ENCODE data around the gene PLVAP. TPM values are rescaled to one million over a fixed set of nuclear protein-coding genes. Genes with fewer than 3 reads are reported as not detected.

The PLVAP gene
- total and polyA plus RNA-seq, 9 of the 15 experiments (the other 6 are each of a cell fraction or from before 2014, with no cell fraction given): 0.09 to 0.84 (median 0.51) TPM; not detected in 4

DNA sequence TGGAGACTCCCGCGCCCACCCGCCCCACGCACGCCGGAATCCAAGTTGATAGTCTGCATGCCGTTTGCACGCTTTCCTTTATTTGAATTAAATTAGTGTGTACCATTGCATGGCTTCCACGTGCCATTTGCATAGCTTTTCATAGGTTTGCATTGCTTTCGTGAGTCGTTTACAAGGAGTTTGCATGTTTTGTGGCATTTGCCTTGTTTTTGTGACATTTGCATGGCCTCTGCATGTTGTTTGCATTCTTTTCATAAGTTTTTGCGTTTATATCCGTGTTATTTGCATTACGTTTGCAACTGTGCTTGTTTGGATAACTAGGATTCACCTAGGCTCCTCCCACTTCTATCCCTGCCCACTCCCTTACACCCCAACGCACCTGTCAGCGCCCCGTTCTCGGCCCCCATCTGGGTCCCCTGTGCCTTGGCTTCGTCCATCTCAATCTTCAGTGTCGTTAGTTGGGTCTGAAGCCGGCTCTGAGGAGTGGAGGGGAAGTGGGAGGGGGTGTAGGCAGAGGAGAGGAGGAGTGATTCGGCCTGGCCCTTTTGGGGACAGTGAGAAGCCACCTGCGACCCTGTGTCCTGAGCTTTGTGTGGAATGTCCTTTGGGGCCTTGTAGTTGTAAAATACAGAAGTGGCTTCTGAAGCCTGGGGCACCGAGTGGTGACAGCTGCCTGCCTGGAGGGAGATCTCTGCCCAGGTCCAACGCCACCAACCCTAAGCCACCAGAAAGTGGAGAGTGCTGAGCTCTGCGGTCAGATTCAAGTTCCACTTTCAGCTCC is 14.4 kb upstream of the PLVAP start (continued):
- TF ChIP-seq RBM14 (IDR thresholded peaks at IDR 0.05; ENCODE audit: borderline replicate concordance, insufficient read depth, low read depth, low read length): no peak
- TF ChIP-seq, protein P1, sequence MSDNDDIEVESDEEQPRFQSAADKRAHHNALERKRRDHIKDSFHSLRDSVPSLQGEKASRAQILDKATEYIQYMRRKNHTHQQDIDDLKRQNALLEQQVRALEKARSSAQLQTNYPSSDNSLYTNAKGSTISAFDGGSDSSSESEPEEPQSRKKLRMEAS (CRISPR knock-in tag; IDR thresholded peaks at IDR 0.05): peak; percentile 18; the same call in 1 of the 2 replicates
- 0 out of 2 replicates have a peak, but pooled peaks have one; percentile 9 for TF ChIP-seq OTX1 (CRISPR knock-in tag; IDR thresholded peaks at IDR 0.05)
- TF ChIP-seq, protein P2, sequence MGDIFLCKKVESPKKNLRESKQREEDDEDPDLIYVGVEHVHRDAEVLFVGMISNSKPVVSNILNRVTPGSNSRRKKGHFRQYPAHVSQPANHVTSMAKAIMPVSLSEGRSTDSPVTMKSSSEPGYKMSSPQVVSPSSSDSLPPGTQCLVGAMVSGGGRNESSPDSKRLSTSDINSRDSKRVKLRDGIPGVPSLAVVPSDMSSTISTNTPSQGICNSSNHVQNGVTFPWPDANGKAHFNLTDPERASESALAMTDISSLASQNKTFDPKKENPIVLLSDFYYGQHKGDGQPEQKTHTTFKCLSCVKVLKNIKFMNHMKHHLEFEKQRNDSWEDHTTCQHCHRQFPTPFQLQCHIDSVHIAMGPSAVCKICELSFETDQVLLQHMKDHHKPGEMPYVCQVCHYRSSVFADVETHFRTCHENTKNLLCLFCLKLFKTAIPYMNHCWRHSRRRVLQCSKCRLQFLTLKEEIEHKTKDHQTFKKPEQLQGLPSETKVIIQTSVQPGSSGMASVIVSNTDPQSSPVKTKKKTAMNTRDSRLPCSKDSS (IDR thresholded peaks at IDR 0.05; ENCODE audit: low read depth, partially characterized antibody): no peak
- TF ChIP-seq, protein P3, sequence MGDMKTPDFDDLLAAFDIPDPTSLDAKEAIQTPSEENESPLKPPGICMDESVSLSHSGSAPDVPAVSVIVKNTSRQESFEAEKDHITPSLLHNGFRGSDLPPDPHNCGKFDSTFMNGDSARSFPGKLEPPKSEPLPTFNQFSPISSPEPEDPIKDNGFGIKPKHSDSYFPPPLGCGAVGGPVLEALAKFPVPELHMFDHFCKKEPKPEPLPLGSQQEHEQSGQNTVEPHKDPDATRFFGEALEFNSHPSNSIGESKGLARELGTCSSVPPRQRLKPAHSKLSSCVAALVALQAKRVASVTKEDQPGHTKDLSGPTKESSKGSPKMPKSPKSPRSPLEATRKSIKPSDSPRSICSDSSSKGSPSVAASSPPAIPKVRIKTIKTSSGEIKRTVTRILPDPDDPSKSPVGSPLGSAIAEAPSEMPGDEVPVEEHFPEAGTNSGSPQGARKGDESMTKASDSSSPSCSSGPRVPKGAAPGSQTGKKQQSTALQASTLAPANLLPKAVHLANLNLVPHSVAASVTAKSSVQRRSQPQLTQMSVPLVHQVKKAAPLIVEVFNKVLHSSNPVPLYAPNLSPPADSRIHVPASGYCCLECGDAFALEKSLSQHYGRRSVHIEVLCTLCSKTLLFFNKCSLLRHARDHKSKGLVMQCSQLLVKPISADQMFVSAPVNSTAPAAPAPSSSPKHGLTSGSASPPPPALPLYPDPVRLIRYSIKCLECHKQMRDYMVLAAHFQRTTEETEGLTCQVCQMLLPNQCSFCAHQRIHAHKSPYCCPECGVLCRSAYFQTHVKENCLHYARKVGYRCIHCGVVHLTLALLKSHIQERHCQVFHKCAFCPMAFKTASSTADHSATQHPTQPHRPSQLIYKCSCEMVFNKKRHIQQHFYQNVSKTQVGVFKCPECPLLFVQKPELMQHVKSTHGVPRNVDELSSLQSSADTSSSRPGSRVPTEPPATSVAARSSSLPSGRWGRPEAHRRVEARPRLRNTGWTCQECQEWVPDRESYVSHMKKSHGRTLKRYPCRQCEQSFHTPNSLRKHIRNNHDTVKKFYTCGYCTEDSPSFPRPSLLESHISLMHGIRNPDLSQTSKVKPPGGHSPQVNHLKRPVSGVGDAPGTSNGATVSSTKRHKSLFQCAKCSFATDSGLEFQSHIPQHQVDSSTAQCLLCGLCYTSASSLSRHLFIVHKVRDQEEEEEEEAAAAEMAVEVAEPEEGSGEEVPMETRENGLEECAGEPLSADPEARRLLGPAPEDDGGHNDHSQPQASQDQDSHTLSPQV (IDR thresholded peaks at IDR 0.05): 0 out of 2 replicates have a peak, but pooled peaks have one; percentile 42
- no peak for TF ChIP-seq SRF (CRISPR knock-in tag; IDR thresholded peaks at IDR 0.05)
- no peak for TF ChIP-seq MIER1 (IDR thresholded peaks at IDR 0.05; ENCODE audit: low read depth)
- TF ChIP-seq ZNF785 (CRISPR knock-in tag; IDR thresholded peaks at IDR 0.05): no peak
- no peak for TF ChIP-seq KHSRP (IDR thresholded peaks at IDR 0.05)
- no peak for TF ChIP-seq ETV5 (CRISPR knock-in tag; IDR thresholded peaks at IDR 0.05; ENCODE audit: low read depth)
- no peak for TF ChIP-seq GATAD2B (IDR thresholded peaks at IDR 0.05; ENCODE audit: borderline replicate concordance)
- peak; percentile 3 for TF ChIP-seq RBM22 (IDR thresholded peaks at IDR 0.05; ENCODE audit: low read depth, low read length, poor library complexity, severe bottlenecking)
- no peak for TF ChIP-seq NR2F6 (CRISPR knock-in tag; IDR thresholded peaks at IDR 0.05)
- no peak for TF ChIP-seq COPS2 (conservative IDR thresholded peaks at IDR 0.05)
- no peak for TF ChIP-seq NCOA2 (IDR thresholded peaks at IDR 0.05; ENCODE audit: partially characterized antibody in 2 of 2)
- TF ChIP-seq RFX5 (IDR thresholded peaks at IDR 0.05; ENCODE audit: low read depth, low read length): no peak
- TF ChIP-seq TOE1 (IDR thresholded peaks at IDR 0.05; ENCODE audit: borderline replicate concordance): no peak
- 0 out of 2 replicates have a peak, but pooled peaks have one; percentile 46 for TF ChIP-seq TOE1 (CRISPR knock-in tag; IDR thresholded peaks at IDR 0.05; ENCODE audit: borderline replicate concordance, low read depth)
- no peak for TF ChIP-seq SAFB (IDR thresholded peaks at IDR 0.05; ENCODE audit: borderline replicate concordance, low read depth, low read length)

Measured in K562 (cell line).